A673 (cell line): Measurements from ENCODE around the gene CLSTN3.

Experiments used
- CTCF ChIP-seq: fragments of 300-800, 200-600 bp; sonication (generic); conservative IDR thresholded peaks from 2 replicates; pipeline ENCODE4 v1.5.1; 2017; ENCODE audit warnings: low read depth, mild to moderate bottlenecking, antibody characterized with exemption, low read length, moderate library complexity, mixed read lengths
- EZH2 ChIP-seq: fragments of 200-600 bp; sonication (generic); IDR thresholded peaks from 2 replicates; pipeline ENCODE4 v1.6.1; 2017; ENCODE audit warnings: borderline replicate concordance, low read depth, mild to moderate bottlenecking, mixed read lengths, antibody characterized with exemption, low read length; ENCODE audit not compliant: poor library complexity, severe bottlenecking

DNA sequence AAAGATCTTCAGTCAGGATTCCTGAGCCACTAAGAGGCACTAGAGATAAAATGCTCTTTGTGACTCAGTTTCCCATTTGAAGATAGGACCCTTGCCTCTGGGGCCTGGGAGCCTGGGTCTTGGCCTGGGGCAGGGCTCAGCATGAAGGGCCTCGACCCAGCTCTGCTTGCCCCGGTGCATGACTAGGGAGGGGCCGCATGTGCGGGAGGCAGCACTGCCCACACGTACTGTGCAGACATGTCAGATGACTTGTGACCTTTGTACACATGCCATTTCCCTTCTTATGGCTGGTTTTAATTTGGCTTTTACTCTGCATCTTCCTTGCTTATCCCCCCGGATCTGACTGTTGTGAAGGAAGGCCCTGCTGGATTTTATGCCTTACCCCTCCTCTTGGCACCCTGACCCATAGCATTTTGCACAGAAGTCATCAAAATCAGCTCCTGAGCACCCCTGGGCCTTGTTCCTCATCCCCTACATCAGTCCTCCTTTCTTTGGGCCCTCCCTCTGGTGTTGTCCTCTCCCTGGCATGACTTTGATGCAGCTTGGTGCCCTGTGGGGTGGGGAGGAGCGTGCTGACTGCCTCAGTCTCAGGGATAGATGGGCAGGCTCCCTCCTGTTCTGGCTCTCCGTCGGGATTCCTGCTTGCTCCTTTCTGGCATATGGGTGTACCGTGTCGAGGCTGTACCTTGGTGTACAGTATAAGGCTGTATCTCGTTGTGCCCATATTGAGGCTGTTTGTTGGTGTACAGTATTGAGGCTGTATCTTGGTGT, 4.4 kb downstream of the CLSTN3 start:
- TF ChIP-seq CTCF: no peak
- no peak for TF ChIP-seq EZH2
